Prostate gland (tissue), 2 donors: ENCODE data around the gene TMC3. TPM values are rescaled to one million over a fixed set of nuclear protein-coding genes. Genes with fewer than 3 reads are reported as not detected.

Experiments used
- DNase-seq: peaks from one replicate; pipeline ENCODE4 v3.0.0-alpha.2; 2019; ENCODE audit warnings: low spot score
- H3K27ac ChIP-seq, 2 donors: fragments of 200-600 bp; sonication (generic); 2 replicates each; pipeline ENCODE4 v1.5.1; 2017 to 2019
- H3K27me3 ChIP-seq: fragments of 200-600 bp; sonication (generic); replicated peaks from 2 replicates; pipeline ENCODE4 v1.5.1; 2019; ENCODE audit not compliant: insufficient read depth
- H3K36me3 ChIP-seq, 2 donors: fragments of 200-600 bp; sonication (generic); 1 replicate in 1 of 2; 2 replicates in 1 of 2; pipeline versions ENCODE4 v1.5.1 to v1.8.1; 2017 to 2019
- H3K4me1 ChIP-seq: fragments of 200-600 bp; sonication (generic); replicated peaks from 2 replicates; pipeline ENCODE4 v1.5.1; 2019
- H3K4me3 ChIP-seq, 2 donors: fragments of 200-600 bp; sonication (generic); 2 replicates each; pipeline ENCODE4 v1.5.1; 2017 to 2019
- H3K9me3 ChIP-seq: fragments of 200-600 bp; sonication (generic); 2 replicates; pipeline ENCODE4 v1.5.1; 2017
- CTCF ChIP-seq, 4 experiments: fragments of 200-600 bp in 2 of 4; fragments of 450-650 bp in 2 of 4; sonication (generic) in 2 of 4; IDR thresholded peaks; 1 replicate in 3 of 4; 2 replicates in 1 of 4; pipeline ENCODE4 v1.5.1; 2016 to 2019; ENCODE audit warnings: antibody characterized with exemption in 4 of 4, mild to moderate bottlenecking in 2 of 4, moderate library complexity in 2 of 4
- POLR2A ChIP-seq: fragments of 450-650 bp; IDR thresholded peaks from one replicate; pipeline ENCODE4 v1.6.1; 2016; ENCODE audit warnings: antibody characterized with exemption, mild to moderate bottlenecking
- POLR2AphosphoS5 ChIP-seq: sonication (generic); formaldehyde crosslinking; IDR thresholded peaks from one replicate; pipeline ENCODE4 v1.6.1; 2017; ENCODE audit warnings: antibody characterized with exemption
- whole genome bisulfite sequencing: methylation state at CpG from one replicate; pipeline ENCODE4 v1.1.5; 2018; 5-methylcytosine and 5-hydroxymethylcytosine counted together
- intact Hi-C: fragments of 100-400 bp; cut with DNase I; formaldehyde crosslinking; loops from one replicate; pipeline ENCODE4 v1.14.2; 2022
- total RNA-seq, 2 donors: library from RNA; depleted of rRNA; stranded (reverse); fragments of >200 nt; gene quantifications; one replicate each; pipeline ENCODE4 v1.1.0, GENCODE V29; 2016

Gene TMC3
- total RNA-seq, 2 donors from 2014 or later, result 0.14 to 0.23 TPM

GRCh38 chr15:81337713-81338157 is 36.3 kb downstream of the TMC3 start:
- no peaks in the 10 kb centered on the region for H3K27me3 ChIP-seq
- H3K27ac ChIP-seq, result peak overlapping the region in 1 of 2 donors; percentile 28
- H3K4me1 ChIP-seq, result peaks cover 4% of the 10 kb centered on the region
- WGBS, result 54% methylated on average over 9 of the region's 9 CpGs
- H3K4me3 ChIP-seq, result no peak overlapping the region
- H3K9me3 ChIP-seq, result no peaks in the 10 kb centered on the region
- no peaks in the 10 kb centered on the region for H3K36me3 ChIP-seq
- no peak for DNase-seq
- intact Hi-C loops, result loop anchor here (5.0 to 10.0 kb wide), 2 partner anchors 40 to 63 kb away; no protein-coding TSS in a partner anchor
- no peak for TF ChIP-seq POLR2AphosphoS5
- TF ChIP-seq POLR2A, result no peak
- no peak for TF ChIP-seq CTCF (IDR thresholded peaks at IDR 0.05)

GRCh38 chr15:81337241-81337640 is 36.8 kb downstream of the TMC3 start:
- TF ChIP-seq POLR2A, result no peak
- no peak for TF ChIP-seq CTCF (IDR thresholded peaks at IDR 0.05)
- TF ChIP-seq POLR2AphosphoS5, result no peak
- Histone ChIP-seq H3K27ac (no peak overlapping the region), H3K4me1 (peaks cover 4% of the 10 kb centered on the region), H3K27me3 (no peaks in the 10 kb centered on the region), H3K4me3 (no peak overlapping the region), H3K36me3 (no peaks in the 10 kb centered on the region), H3K9me3 (no peaks in the 10 kb centered on the region)
- WGBS, result 74% methylated on average over 3 of the region's 3 CpGs
- no peak for DNase-seq
- intact Hi-C loops, result loop anchor here (5.0 to 10.0 kb wide), 2 partner anchors 40 to 62 kb away; no protein-coding TSS in a partner anchor

- no peak overlapping the region for H3K27ac ChIP-seq
- no peak overlapping the region for H3K4me3 ChIP-seq
- WGBS, result 91% methylated on average over 4 of the region's 4 CpGs
- intact Hi-C loops, result loop anchor here (5.0 to 10.0 kb wide), 2 partner anchors 41 to 62 kb away; no protein-coding TSS in a partner anchor
- peaks cover 4% of the 10 kb centered on the region for H3K4me1 ChIP-seq
- H3K9me3 ChIP-seq, result no peaks in the 10 kb centered on the region
- H3K27me3 ChIP-seq, result no peaks in the 10 kb centered on the region
- no peak for DNase-seq
- no peaks in the 10 kb centered on the region for H3K36me3 ChIP-seq
- no peak for TF ChIP-seq CTCF (IDR thresholded peaks at IDR 0.05)
- TF ChIP-seq POLR2A, result no peak
- TF ChIP-seq POLR2AphosphoS5, result no peak
Measured at GRCh38 chr15:81336568-81336967, 37.4 kb downstream of the TMC3 start.

- intact Hi-C loops, result loop anchor here (5.0 to 10.0 kb wide), 2 partner anchors 42 to 61 kb away; no protein-coding TSS in a partner anchor
- DNase-seq, result no peak
Measured at GRCh38 chr15:81335631-81336030, 38.4 kb downstream of the TMC3 start.

More at GRCh38 chr15:81335631-81336030, 38.4 kb downstream of the TMC3 start:
- no peaks in the 10 kb centered on the region for H3K9me3 ChIP-seq
- TF ChIP-seq POLR2AphosphoS5, result no peak
- TF ChIP-seq POLR2A, result no peak
- TF ChIP-seq CTCF (IDR thresholded peaks at IDR 0.05), result no peak
- no peaks in the 10 kb centered on the region for H3K36me3 ChIP-seq
- WGBS, result 95% methylated on average over 4 of the region's 4 CpGs
- H3K4me1 ChIP-seq, result peaks cover 4% of the 10 kb centered on the region
- no peak overlapping the region for H3K4me3 ChIP-seq
- no peaks in the 10 kb centered on the region for H3K27me3 ChIP-seq
- no peak overlapping the region for H3K27ac ChIP-seq
